Endothelial cell of umbilical vein (primary cell): ENCODE data around the gene SLC12A6. TPM values are rescaled to one million over a fixed set of nuclear protein-coding genes. Genes with fewer than 3 reads are reported as not detected.

Experiments used
- BruUV-seq: library from RNA; stranded (reverse); fragments of 400-500 nt; replicated peaks from 2 replicates; lab custom pipeline; 2021; lab: Mats Ljungman, UMichigan
- CTCF ChIA-PET: fragments of 300-600, 350-600 bp; sonication (Branson Sonifier 250); formaldehyde crosslinking; loops from one replicate; lab custom pipeline; 2021; ENCODE audit warnings: antibody characterized with exemption, inconsistent platforms; lab: Charles Lee
- POLR2A ChIA-PET: fragments of 300-600, 350-600 bp; sonication (Branson Sonifier 250); formaldehyde crosslinking; loops from one replicate; lab custom pipeline; 2021; ENCODE audit warnings: antibody characterized with exemption, inconsistent platforms; lab: Charles Lee
- DNase-seq: peaks from one replicate; pipeline ENCODE4 v3.0.0-alpha.2; 2011; ENCODE audit warnings: low read depth, low spot score
- FAIRE-seq: peaks from 2 replicates; lab custom pipeline; 2011; peaks lifted over from hg19 to GRCh38; lab: Jason Lieb, UNC
- H2AFZ ChIP-seq: 2 replicates; pipeline ENCODE4 v1.6.0; 2012; ENCODE audit warnings: low read depth, low read length, control low read depth, inconsistent platforms
- H3K27ac ChIP-seq: 2 replicates; pipeline ENCODE4 v1.5.1; 2011; ENCODE audit warnings: low read depth, mild to moderate bottlenecking, control low read depth, low read length, moderate library complexity; ENCODE audit not compliant: insufficient read depth
- H3K27me3 ChIP-seq, 2 experiments: 2 replicates each; pipeline versions ENCODE4 v1.6.0 to v1.6.1; 2011; ENCODE audit warnings: low read length in 2 of 2, mixed read lengths in 1 of 2; ENCODE audit not compliant: control insufficient read depth in 2 of 2, insufficient read depth in 2 of 2
- H3K36me3 ChIP-seq, 2 experiments: 2 replicates in 1 of 2; 3 replicates in 1 of 2; pipeline ENCODE4 v1.5.1; 2011; ENCODE audit warnings: low read length in 2 of 2, mild to moderate bottlenecking in 1 of 2, moderate library complexity in 1 of 2; ENCODE audit not compliant: control insufficient read depth in 2 of 2, insufficient read depth in 2 of 2; ENCODE audit errors: extremely low read depth in 1 of 2
- H3K4me1 ChIP-seq: 3 replicates; pipeline ENCODE4 v1.5.1; 2011; ENCODE audit warnings: mild to moderate bottlenecking, low read length; ENCODE audit not compliant: control insufficient read depth, insufficient read depth; ENCODE audit errors: extremely low read depth
- H3K4me2 ChIP-seq: 2 replicates; pipeline ENCODE4 v1.6.1; 2011; ENCODE audit warnings: low read length, control low read depth, mixed read lengths; ENCODE audit not compliant: insufficient read depth
- H3K4me3 ChIP-seq, 3 experiments: fragments of 200-600 bp in 1 of 3; sonication (generic), shearing (Covaris generic) in 1 of 3; replicated peaks in 1 of 3; 2 replicates each; pipeline ENCODE4 v1.5.1; 2011 to 2016; ENCODE audit warnings: control low read depth in 3 of 3, low read length in 3 of 3, mild to moderate bottlenecking in 2 of 3, inconsistent platforms in 1 of 3, low read depth in 1 of 3, moderate library complexity in 1 of 3; ENCODE audit not compliant: insufficient read depth in 1 of 3
- H3K79me2 ChIP-seq: 2 replicates; pipeline ENCODE4 v1.6.0; 2012; ENCODE audit warnings: low read length, inconsistent platforms; ENCODE audit not compliant: control insufficient read depth, insufficient read depth
- H3K9ac ChIP-seq: replicated peaks from 2 replicates; pipeline ENCODE3; 2011; ENCODE audit warnings: low read length, control low read depth; ENCODE audit not compliant: insufficient read depth; ENCODE audit errors: extremely low read depth
- H3K9me1 ChIP-seq: replicated peaks from 3 replicates; pipeline ENCODE4 v1.6.0; 2011; ENCODE audit warnings: mild to moderate bottlenecking, low read length; ENCODE audit not compliant: control insufficient read depth, insufficient read depth; ENCODE audit errors: extremely low read depth
- H3K9me3 ChIP-seq: replicated peaks from 2 replicates; pipeline ENCODE4 v1.5.1; 2012; ENCODE audit warnings: low read length, inconsistent platforms; ENCODE audit not compliant: control insufficient read depth, insufficient read depth
- H4K20me1 ChIP-seq: replicated peaks from 2 replicates; pipeline ENCODE3; 2011; ENCODE audit warnings: mild to moderate bottlenecking, low read length; ENCODE audit not compliant: control insufficient read depth, insufficient read depth; ENCODE audit errors: extremely low read depth
- EZH2 ChIP-seq: IDR thresholded peaks from 2 replicates; pipeline ENCODE4 v1.6.1; 2012; ENCODE audit warnings: borderline replicate concordance, low read depth, mild to moderate bottlenecking, moderate library complexity, low read length, inconsistent platforms; ENCODE audit not compliant: severe bottlenecking
- FOS ChIP-seq: IDR thresholded peaks from 2 replicates; pipeline ENCODE4 v1.6.1; 2011; ENCODE audit warnings: mild to moderate bottlenecking, low read length, moderate library complexity, borderline replicate concordance; ENCODE audit not compliant: insufficient read depth
- GATA2 ChIP-seq: IDR thresholded peaks from 2 replicates; pipeline ENCODE4 v1.7.0; 2011; ENCODE audit warnings: low read depth, mild to moderate bottlenecking, moderate library complexity, mixed read lengths, low read length; ENCODE audit not compliant: insufficient read length, insufficient read depth
- JUN ChIP-seq: IDR thresholded peaks from 2 replicates; pipeline ENCODE4 v1.6.1; 2011; ENCODE audit warnings: borderline replicate concordance, low read depth; ENCODE audit not compliant: insufficient read length, insufficient read depth
- MYC ChIP-seq: IDR thresholded peaks from one replicate; pipeline ENCODE4 v1.6.1; 2011; ENCODE audit warnings: mild to moderate bottlenecking, low read depth, low read length
- POLR2A ChIP-seq: IDR thresholded peaks from 2 replicates; pipeline ENCODE4 v1.6.1; 2012; ENCODE audit warnings: low read depth, mild to moderate bottlenecking, control low read depth, low read length
- POLR2AphosphoS5 ChIP-seq: IDR thresholded peaks from 2 replicates; pipeline ENCODE4 v1.6.1; 2012; ENCODE audit warnings: low read depth, mild to moderate bottlenecking, control low read depth, low read length, moderate library complexity; ENCODE audit not compliant: insufficient read depth
- dilution Hi-C: fragments of 300-500 bp; cut with MboI; formaldehyde crosslinking; loops from one replicate; pipeline ENCODE4 v1.15.0; 2019; ENCODE audit warnings: low sequenced_read_pairs; ENCODE audit not compliant: extremely low pct_ligation_motif_present
- intact Hi-C: fragments of 100-400 bp; cut with micrococcal nuclease; formaldehyde crosslinking; loops from one replicate; pipeline ENCODE4 v1.10.0; 2022
- polyA plus RNA-seq, 4 experiments: library from polyadenylated mRNA; depleted of rRNA in 3 of 4; stranded (reverse) in 3 of 4; unstranded in 1 of 4; fragments of >200 nt; gene quantifications; 2 replicates each; pipeline versions ENCODE4 v1.2.1 to v1.2.3, GENCODE V29; 2011 to 2012; ENCODE audit warnings: missing spikeins in 1 of 4
- total RNA-seq: library from RNA; stranded (reverse); gene quantifications from 2 replicates; pipeline ENCODE4 v1.2.3, GENCODE V29; 2021
- TF ChIP-seq, protein P1 (sequence below), 2 donors: IDR thresholded peaks; 1 replicate in 1 of 2; 2 replicates in 1 of 2; pipeline ENCODE4 v1.5.1; 2011; ENCODE audit warnings: low read length in 2 of 2, mild to moderate bottlenecking in 2 of 2, moderate library complexity in 2 of 2, control low read depth in 1 of 2, inconsistent platforms in 1 of 2, low read depth in 1 of 2; ENCODE audit not compliant: insufficient read depth in 1 of 2; ENCODE audit errors: extremely low read depth in 1 of 2
- TF ChIP-seq, protein P2 (sequence below): IDR thresholded peaks from 2 replicates; pipeline ENCODE4 v1.6.1; 2011; ENCODE audit not compliant: insufficient read depth, insufficient read length

Gene SLC12A6
- total and polyA plus RNA-seq, 2 donors (not counting 3 experiments of a cell fraction or from before 2014, with no cell fraction given) = 21.4 to 27.1 TPM

DNA sequence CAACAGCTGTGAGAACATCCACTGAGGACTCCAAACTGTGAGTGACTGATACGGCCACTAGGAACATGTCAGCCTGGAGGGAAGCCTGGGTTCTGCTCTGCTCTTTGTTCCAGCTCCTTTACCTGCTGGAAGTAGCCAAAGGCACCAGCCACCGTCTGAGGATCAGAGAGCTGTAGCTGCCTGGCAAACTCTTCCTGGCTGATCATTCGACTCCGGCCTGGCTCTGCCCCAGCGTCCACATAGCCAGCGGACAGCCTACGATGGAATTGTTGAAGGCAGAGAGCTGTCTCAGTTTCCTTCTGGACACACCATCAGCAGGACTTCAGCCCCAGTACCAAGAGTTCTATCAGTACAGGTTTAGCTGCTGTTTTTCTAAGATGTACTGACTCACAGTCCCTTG lies 23.7 kb upstream of the SLC12A6 start:
- no peak for FAIRE-seq
- ChIA-PET CTCF (interaction anchor here (1.4 to 2.6 kb wide), 3 partner anchors 18 to 559 kb away, joined by 5 to 9 read pairs (median 9); partner anchors contain the start of genes NOP10 and NUTM1), POLR2A (no interaction called here)
- Histone ChIP-seq H3K36me3 (peaks cover 6 to 15% of the 10 kb centered on the region in 2 experiments), H3K79me2 (peaks cover 12% of the 10 kb centered on the region), H3K9me1 (no peaks in the 10 kb centered on the region), H3K27me3 (no peaks in the 10 kb centered on the region), H3K4me3 (no peak overlapping the region), H3K27ac (no peak overlapping the region), H3K9ac (no peak overlapping the region), H3K4me2 (no peak overlapping the region), H2AFZ (no peak overlapping the region), H4K20me1 (no peaks in the 10 kb centered on the region), H3K9me3 (no peaks in the 10 kb centered on the region), H3K4me1 (peaks cover 15% of the 10 kb centered on the region)
- intact Hi-C loops (no loop called here), dilution Hi-C loops (no loop called here)
- no peak for DNase-seq
- TF ChIP-seq EZH2 (no peak), FOS (no peak), POLR2A (no peak), JUN (no peak), POLR2AphosphoS5 (no peak), GATA2 (no peak), MYC (no peak)
- TF ChIP-seq, protein P1, sequence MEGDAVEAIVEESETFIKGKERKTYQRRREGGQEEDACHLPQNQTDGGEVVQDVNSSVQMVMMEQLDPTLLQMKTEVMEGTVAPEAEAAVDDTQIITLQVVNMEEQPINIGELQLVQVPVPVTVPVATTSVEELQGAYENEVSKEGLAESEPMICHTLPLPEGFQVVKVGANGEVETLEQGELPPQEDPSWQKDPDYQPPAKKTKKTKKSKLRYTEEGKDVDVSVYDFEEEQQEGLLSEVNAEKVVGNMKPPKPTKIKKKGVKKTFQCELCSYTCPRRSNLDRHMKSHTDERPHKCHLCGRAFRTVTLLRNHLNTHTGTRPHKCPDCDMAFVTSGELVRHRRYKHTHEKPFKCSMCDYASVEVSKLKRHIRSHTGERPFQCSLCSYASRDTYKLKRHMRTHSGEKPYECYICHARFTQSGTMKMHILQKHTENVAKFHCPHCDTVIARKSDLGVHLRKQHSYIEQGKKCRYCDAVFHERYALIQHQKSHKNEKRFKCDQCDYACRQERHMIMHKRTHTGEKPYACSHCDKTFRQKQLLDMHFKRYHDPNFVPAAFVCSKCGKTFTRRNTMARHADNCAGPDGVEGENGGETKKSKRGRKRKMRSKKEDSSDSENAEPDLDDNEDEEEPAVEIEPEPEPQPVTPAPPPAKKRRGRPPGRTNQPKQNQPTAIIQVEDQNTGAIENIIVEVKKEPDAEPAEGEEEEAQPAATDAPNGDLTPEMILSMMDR (IDR thresholded peaks at IDR 0.05; ENCODE audit: extremely low read depth in 1 of 2, insufficient read depth in 1 of 2, low read depth in 1 of 2, low read length in 2 of 2) = no peak
- TF ChIP-seq, protein P2, sequence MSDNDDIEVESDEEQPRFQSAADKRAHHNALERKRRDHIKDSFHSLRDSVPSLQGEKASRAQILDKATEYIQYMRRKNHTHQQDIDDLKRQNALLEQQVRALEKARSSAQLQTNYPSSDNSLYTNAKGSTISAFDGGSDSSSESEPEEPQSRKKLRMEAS = no peak
- BruUV-seq = no TSS peak
